Kidney epithelial cell (primary cell): ENCODE results near the gene KRT73. TPM values are rescaled to one million over a fixed set of nuclear protein-coding genes. Genes with fewer than 3 reads are reported as not detected.

Experiments used
- DNase-seq: peaks from one replicate; pipeline ENCODE4 v3.0.0-alpha.2; 2010; ENCODE audit warnings: low read depth
- H3K27me3 ChIP-seq: 2 replicates; pipeline ENCODE4 v1.6.0; 2011; ENCODE audit warnings: low read length; ENCODE audit not compliant: control insufficient read depth, insufficient read depth
- H3K36me3 ChIP-seq: 2 replicates; pipeline ENCODE4 v1.5.1; 2011; ENCODE audit warnings: low read length; ENCODE audit not compliant: control insufficient read depth, insufficient read depth
- H3K4me3 ChIP-seq: 2 replicates; pipeline ENCODE4 v1.5.1; 2011; ENCODE audit warnings: low read depth, mild to moderate bottlenecking, control low read depth, low read length
- total RNA-seq: library from RNA; depleted of rRNA; stranded (reverse); fragments of >200 nt; gene quantifications from 2 replicates; pipeline ENCODE4 v1.2.3, GENCODE V29; 2015
- TF ChIP-seq, protein P1 (sequence below): IDR thresholded peaks from 2 replicates; pipeline ENCODE4 v1.5.1; 2011; ENCODE audit warnings: mild to moderate bottlenecking, moderate library complexity, low read length, control low read depth, inconsistent platforms; ENCODE audit not compliant: insufficient read depth, poor library complexity, severe bottlenecking

The KRT73 gene
- total RNA-seq, 1 donor from 2014 or later, result not detected

DNA sequence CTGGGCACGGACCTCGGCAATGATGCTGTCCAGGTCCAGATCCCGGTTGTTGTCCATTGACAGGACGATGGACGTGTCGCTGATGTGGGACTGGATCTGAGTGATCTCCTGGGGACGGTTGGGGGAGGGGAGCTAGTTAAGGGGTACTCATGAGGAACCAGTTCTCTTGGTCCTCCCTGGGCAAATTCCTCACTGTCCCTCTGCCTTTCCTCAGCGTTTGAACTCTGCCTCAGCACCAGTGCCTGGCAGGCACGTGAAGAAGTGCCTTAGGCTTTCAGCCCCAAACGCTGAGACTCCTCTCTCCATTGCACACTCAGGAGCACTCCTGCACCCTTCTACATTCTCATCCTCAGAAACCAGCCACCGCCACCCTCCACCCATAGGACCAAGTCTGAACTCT, 26.8 kb downstream of the KRT73 start:
- Histone ChIP-seq H3K36me3 (no peaks in the 10 kb centered on the region), H3K27me3 (peaks cover 4% of the 10 kb centered on the region), H3K4me3 (no peak overlapping the region)
- TF ChIP-seq, protein P1, sequence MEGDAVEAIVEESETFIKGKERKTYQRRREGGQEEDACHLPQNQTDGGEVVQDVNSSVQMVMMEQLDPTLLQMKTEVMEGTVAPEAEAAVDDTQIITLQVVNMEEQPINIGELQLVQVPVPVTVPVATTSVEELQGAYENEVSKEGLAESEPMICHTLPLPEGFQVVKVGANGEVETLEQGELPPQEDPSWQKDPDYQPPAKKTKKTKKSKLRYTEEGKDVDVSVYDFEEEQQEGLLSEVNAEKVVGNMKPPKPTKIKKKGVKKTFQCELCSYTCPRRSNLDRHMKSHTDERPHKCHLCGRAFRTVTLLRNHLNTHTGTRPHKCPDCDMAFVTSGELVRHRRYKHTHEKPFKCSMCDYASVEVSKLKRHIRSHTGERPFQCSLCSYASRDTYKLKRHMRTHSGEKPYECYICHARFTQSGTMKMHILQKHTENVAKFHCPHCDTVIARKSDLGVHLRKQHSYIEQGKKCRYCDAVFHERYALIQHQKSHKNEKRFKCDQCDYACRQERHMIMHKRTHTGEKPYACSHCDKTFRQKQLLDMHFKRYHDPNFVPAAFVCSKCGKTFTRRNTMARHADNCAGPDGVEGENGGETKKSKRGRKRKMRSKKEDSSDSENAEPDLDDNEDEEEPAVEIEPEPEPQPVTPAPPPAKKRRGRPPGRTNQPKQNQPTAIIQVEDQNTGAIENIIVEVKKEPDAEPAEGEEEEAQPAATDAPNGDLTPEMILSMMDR, result no peak
- no peak for DNase-seq

DNA sequence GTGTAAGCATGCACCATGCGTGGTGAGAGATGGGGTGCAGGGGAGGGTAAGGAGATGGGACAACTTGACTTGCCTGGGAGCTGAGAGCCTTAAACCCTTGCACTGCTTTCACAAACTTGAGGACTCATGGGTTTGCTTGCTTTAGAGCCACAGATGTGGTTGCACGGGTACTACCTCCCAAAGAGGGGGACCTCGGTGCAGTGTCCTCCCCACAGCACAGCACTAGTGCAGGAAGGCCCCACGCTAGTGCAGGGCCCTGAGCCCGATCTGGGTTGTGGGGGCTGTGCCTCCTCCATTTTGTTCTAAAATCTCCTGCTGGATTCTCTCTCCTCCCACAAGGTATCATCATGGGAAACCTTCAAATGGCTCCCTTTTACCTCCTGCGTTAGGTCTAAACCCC, 28.3 kb downstream of the KRT73 start:
- no peak for DNase-seq
- H3K4me3 ChIP-seq, result no peak overlapping the region
- H3K27me3 ChIP-seq, result peaks cover 4% of the 10 kb centered on the region
- TF ChIP-seq, protein P1, result no peak
- no peaks in the 10 kb centered on the region for H3K36me3 ChIP-seq

DNA sequence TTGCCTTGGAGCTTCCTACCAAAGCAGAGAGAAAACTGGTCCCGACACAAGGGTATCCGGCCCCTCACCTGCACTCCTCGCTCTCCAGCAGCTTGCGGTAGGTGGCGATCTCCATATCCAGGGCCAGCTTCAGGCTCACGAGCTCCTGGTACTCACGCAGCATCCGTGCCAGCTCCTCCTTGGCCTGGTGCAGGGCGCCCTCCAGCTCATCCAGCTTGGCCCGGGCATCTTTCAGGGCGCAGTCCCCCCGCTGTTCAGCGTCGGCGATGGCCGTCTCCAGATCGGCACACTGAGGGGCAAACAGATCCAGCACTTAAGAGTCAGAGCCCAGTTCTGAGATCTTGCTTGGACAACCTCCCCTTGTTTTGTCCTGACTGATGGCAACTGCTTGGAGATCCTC, 30.8 kb downstream of the KRT73 start:
- DNase-seq, result no peak
- no peak overlapping the region for H3K4me3 ChIP-seq
- TF ChIP-seq, protein P1, result no peak
- H3K36me3 ChIP-seq, result no peaks in the 10 kb centered on the region
- H3K27me3 ChIP-seq, result peaks cover 1% of the 10 kb centered on the region

DNA sequence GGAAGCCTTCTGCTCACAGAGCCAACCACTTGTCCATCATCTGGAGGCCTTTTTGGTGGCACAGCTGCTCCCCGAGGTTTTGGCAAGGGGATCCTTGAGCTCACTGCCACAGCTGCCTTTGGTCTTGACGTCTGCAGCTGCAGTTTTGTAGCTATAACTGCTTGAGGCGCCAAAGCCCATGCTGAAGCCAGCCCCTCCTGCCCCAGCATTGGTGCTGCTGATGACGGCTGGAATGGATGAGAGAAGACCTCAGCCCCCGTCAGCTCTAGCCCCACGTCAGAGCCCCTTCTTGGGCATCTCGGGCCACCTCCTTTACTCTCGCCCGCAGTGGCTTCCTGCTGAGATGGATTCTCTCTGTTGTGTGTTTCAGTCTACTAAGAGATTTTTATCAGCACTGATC, 32.4 kb downstream of the KRT73 start:
- Histone ChIP-seq H3K27me3 (peaks cover 2% of the 10 kb centered on the region), H3K4me3 (no peak overlapping the region), H3K36me3 (no peaks in the 10 kb centered on the region)
- no peak for DNase-seq
- TF ChIP-seq, protein P1, result no peak

DNA sequence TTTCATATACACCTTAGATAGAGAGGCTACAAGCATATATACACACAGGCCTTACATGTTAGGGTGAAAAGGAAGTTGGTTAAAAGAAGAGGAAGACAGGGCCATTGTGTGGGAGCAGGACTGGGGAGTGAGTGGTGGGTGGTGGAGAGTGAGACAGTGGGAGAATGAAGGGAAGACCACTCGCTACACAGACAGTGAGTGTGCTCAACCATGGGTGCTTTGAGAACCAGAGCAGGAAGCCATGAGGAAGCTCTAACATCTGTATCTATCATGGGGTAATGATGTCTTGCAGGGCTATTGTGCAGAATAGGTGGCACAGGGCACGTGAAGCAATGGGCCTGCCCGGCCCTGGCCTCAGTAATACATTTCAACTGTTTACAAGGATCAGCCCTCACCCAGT, 33.3 kb downstream of the KRT73 start:
- H3K36me3 ChIP-seq, result no peaks in the 10 kb centered on the region
- H3K4me3 ChIP-seq, result no peak overlapping the region
- no peak for DNase-seq
- H3K27me3 ChIP-seq, result peaks cover 2% of the 10 kb centered on the region
- TF ChIP-seq, protein P1, result no peak

DNA sequence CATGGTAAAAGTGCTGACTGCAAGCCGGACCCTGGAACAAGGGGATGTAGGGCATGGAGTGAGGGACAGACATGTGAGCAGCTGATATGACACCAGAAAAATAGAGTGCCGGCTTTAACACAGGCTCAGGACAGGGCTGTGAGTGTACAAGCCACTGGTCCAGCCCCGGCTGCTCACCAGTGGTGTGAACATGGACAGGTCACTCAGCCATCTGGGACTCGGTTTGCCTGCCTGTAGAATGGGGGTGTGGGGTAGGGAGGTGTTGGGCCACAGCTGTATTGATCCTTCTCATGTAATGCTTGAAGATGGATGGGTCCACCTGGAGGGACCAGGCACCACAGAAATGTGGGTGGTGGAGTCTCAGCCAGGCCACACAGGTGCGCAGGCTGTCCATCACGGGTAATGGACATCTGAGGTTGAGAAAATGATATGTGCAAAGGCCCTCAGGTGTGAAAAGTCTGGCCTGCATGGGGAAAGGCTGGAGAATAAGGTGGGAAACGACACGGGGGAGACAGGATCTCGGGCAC, 34.1 kb downstream of the KRT73 start:
- H3K36me3 ChIP-seq, result no peaks in the 10 kb centered on the region
- TF ChIP-seq, protein P1, result no peak
- DNase-seq, result no peak
- H3K4me3 ChIP-seq, result no peak overlapping the region
- peaks cover 6% of the 10 kb centered on the region for H3K27me3 ChIP-seq
